Dedifferentiated amniotic fluid mesenchymal stem cell (primary cell): Measurements from ENCODE around the gene DNAJC8.

ENCODE experiments used
- DNase-seq: peaks from one replicate; pipeline ENCODE4 v3.0.0-alpha.2; 2016; ENCODE audit errors: extremely low spot score

Gene DNAJC8

DNA sequence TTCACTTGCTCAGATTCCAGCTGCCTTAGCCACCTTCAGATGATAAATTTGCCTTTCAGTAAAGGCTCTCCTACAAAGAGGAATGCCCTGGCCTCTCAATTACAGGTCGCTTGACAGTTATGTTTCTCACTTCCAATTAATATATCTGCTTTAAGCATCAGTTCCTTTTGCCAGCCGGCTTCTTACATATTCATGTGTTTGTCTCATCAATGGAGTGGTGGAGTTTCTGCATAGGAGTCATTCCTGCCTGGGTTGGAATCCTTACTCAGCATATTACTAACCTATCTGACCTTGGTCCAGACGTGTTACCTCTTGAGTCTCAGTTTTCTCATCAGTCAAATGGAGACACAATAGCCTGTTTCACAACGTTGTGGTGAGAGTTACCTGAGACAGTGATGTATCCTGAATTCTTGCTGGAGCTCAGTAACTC, 17.1 kb upstream of the DNAJC8 start:
- no peak for DNase-seq

DNA sequence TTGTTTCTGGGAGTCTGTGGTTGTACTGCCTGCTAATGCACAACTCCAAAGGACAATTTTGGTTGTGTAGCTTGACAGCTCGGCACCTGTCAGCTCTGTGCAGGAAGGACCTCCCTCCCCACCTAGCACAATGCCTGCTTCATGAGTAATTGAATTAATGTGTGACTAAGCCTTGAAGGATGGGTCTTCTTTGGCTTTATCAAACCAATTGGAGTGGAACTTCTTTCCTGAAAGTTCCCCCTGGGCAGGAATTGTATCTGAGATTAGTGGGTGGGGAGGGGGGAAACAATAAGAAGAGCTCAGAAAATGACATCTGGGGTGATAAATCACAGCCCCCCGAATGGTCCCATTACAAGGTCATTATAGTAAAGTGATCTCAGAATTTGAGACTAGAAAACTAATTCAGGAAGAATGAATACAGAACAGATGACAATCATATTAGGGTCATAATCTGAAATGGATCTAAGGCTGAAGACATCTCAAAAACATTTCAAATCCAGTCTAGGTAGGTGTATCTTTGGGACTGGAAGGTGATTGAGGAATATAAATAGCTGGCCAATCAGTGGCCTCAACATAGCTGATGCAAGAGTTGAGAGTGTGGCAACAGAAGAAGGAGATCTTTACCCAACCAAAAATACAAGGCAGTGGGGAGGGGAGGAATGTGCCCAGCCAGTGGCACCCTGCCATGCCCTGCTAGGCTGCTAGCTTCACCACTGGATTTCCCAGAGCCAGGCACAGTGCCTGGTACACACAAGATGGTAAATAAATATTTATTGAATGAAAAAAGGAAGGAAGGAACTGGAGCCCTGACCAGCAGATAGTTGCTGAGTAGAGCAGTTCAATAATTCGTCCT, 16.4 kb upstream of the DNAJC8 start:
- peak; percentile 60 for DNase-seq

DNA sequence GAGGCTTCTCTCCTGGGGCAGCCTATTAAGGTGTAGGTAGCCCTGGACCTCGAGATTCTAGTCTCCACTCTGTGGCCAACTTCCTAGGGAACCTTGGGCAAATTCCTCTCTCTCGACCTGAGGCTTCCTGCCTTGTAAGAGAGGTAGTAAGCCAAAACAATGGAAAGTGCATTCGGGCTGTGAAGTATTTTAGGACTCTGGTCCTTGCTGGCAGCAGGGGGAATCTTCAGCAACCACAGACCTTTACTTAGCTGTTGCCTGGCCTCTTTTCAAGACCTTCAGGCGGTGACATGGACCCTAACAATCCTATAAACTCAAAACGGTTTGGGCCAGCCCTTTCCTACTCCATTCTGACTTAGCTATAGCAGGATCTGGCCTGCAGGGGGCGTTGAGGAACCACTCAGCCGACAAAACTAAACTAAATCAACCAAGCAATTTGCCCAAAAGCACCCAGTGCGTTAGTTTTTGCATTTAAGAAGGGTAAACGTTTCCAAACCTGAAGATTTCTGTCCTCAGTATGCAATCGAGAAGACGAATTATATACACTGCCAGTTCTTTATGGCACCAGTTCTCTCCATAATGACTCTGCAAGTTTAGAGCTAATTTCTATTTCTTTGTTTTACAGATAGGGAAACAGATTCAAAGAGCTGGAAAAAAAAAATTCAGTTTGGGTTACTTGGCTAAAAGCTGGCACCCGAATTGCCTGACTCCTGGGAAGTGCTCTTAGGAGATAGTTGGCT, 15.6 kb upstream of the DNAJC8 start:
- DNase-seq = peak; percentile 86

DNA sequence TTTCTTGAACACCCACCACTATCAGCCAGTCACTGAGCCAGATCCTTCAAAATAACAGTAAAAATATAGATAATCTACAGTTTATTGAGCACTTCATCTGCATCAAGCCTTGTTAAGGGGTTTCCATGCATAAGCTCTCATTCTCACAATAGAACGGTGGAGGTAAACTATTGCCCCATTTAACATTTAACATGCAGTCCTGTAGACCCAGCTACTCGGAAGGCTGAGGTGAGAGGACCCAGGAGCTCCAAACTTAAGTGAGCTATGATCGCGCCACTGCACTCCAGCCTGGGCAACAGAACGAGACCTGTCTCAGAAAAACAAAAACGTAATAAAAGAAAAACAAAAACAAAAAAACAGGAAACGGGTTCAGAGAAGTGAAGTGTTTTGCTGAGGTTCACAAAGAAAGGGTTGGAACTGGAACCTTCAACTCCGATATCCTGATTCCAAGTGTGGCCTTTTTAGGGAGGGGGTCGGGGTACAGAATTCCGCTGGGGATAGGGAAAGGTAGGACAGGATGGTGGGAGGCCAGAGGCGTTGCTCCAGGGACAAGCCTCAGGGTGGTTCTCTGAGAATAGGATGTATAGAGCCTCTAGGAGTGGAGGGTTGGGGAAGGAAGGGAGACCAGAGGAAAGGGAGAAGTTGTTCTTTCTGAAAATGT, 14.9 kb upstream of the DNAJC8 start:
- DNase-seq = no peak

DNA sequence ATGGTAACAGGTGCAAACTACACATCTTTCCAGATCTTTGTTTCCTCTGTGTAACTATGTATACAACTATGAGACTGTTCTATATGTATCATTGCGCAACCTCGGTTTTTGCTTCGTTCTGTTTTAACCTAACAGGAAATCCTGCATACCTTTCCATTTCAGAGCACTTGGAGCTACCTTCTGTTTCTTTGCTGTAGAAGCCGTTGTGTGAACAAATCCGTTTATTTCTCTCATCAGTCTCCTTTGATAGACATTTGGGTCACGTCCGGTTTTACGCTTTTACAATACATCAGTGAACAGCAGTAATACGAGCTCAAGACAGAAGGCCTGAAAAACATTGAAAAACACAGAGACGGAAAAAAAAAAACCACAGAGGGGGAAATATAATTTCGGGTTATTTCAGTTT, 13.6 kb upstream of the DNAJC8 start:
- no peak for DNase-seq

DNA sequence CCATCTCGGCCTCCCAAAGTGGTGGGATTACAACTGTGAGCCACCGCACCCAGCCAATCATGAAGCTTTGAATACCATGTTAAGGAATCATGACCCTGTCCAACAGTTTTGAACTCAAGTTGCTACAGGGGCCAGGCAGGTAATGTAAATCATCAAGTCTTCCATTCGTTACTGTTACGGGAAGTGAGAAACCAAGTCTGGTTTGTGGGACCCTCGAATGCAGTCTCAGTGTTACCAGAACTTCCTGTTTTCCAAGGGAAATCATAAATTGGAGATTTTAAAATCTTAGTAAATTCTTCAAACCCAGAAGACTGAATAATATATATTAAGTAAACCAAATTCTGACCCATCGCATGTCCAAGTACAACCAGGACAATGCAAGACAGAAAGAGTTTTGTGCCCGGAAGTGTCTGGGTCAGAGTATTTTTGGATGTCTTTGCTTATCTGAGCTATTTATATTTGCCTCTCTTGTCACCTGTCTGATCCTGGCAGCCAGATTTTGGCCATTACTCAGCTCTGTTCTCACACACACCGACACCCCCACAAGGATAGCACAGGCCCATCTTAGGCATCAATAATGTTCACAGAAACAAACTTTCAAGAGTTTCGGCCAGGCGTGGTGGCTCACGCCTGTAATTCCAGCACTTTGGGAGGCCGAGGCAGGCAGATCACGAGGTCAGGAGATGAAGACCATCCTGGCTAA, 11.9 kb upstream of the DNAJC8 start:
- DNase-seq = no peak

DNA sequence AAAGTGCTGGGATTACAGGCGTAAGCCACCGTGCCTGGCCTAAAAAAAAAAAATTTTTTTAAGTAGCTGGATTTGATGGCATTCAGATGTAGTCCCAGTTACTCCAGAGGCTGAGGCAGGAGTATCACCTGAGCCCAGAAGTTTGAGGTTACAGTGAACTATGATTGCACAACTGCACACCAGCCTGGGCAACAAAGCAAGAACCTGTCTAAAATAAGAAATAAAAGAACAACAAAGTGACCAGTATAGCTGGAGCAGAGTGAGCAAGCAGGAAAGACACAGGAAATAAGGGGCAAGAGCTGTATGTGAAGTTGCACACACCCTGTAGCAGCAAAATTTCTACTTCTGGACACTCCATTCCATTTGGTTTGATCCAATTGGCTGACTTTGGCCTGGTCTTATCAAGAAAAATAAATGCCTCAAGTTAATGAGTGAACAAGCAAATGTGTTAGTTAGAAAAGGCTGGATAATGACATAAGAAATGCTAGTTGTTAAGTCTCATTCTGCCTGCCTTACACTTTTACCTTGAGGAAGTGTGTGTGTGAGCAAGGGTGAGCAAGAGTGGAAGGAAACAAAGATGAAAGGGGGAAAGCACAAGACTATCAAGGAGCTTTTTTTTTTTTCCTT, 11.0 kb upstream of the DNAJC8 start:
- no peak for DNase-seq

DNA sequence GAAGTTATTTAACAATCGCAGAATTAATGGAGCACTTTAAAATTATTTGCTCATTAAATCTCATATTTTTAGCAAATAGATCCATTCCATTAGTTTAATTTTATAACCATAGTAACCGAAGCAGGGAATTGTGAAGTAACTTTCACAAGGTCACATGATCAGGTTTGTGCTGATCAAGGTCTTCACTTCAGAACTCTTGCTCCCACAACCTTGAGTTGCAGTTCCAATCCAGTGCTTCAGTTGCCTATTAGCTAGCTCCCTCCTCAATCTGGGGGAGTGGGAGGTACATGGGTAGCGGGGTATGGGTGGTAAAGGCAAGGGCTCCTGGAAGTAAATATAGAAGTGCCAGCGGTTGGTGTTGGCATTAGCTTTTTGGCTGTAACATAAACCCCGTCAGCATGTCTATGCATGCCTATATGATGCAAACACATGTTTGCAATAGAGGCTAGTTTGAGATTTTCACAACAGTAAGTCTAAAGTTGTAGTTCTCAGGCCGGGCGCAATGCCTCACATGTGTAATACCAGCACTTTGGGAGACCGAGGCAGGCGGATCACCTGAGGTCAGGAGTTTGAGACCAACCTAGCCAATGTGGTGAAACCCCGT, 8.9 kb upstream of the DNAJC8 start:
- DNase-seq = no peak

DNA sequence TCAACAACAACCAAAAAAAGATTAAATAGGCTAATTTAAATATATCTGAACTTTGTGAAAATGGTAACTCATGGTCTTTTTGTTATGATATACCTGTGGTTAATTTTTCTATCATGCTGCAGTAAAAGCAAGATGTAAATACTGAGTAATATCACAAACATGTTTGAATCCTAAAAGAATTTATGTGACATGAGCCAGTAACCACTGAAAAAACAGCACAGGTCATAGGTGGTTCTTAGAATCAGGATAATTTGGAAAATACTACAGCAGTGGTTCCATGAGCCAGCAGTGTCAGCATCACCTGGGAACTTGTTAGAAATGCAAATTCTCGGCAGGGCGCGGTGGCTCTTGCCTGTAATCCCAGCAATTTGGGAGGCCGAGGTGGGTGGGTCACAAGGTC, 7.2 kb upstream of the DNAJC8 start:
- no peak for DNase-seq

DNA sequence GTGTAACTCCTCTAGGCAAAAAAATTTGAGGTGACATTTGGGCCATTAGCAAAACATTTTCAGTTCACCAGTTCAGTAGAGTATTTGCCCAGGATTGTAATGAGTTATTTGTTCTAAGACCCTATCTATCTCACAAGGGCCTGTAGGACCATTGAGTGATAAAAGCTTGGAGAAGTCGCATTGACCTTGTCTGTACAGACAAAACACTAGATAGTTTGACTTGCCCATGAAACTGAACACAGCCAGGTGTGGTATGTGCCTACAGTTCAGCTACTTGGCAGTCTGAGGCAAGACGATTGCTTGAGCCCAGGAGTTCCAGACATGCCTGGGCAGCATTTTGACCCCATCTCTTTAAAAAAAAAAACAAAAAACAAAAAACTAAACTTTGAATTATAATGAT, 6.2 kb upstream of the DNAJC8 start:
- DNase-seq = no peak

DNA sequence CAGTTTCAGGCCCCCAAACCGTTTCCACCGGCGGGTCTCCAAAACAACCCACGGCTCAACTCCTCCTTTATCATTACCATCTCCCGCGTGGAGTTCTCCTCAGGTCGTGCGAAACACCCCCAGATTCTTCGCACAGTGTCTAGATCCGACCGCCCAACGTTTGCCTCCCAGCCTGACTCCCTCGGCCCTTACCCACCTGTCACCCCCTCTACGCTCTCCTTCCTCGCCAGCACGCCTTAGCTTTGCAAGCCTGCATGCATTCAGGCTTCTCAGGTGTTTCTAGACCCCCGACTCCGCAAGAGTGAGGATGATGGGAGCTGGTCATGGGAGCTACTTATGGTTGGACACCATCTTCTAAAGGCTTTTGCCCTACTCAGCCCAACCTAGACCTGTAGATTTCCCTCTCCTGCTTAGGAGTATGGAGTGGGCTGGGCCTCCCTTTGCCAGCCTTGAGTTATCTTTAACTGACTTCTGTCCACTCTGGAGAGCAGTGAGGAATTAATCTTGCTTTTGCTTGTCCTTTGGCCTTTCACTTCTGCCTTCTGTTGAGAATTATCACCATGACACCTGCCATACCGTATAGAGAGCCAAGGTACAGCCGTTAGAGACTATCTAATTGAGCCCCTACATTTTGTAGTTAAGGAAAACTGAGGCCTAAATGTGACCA, 4.0 kb upstream of the DNAJC8 start:
- DNase-seq = no peak

DNA sequence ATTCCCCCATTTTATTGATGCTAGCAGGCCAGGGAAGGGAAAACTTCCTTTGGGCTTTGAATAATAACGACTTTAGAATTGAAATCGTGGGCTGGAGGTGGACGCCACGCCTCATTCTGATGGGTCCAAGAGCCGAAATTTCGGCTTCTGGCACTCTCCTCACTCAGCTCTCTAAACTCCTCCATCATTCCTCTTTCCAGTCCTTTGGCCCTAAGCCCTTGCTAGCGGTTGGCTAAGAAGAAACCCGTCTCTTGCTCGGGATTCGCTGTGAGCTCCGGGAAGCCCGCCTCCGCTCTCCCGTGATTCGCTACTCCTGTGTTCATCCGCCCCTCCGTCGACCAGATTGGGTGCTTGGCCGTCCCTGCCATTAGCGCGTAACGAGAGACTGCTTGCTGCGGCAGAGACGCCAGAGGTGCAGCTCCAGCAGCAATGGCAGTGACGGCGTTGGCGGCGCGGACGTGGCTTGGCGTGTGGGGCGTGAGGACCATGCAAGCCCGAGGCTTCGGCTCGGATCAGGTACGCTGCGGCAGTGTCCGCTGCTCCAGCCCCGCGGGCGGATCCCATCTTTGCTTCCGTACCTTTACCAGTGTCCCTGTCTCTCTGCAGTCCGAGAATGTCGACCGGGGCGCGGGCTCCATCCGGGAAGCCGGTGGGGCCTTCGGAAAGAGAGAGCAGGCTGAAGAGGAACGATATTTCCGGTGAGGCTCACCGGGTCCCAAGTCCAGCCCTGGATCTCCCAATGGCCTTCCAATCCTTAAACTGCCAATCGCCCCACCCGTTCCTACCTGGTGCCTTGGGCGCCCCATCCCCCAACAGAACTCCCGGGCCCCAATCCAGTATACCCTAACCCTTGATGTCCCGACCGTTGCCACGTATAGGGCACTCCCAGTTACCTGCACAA, 3.2 kb upstream of the DNAJC8 start, which contains the start of gene ATP5IF1:
Gene ATP5IF1, plus strand, starts transcription at position 370 of the 901 bp plus-strand sequence. Its CDS starts 60 bp downstream, at position 430.
- DNase-seq = peak; percentile 99

DNA sequence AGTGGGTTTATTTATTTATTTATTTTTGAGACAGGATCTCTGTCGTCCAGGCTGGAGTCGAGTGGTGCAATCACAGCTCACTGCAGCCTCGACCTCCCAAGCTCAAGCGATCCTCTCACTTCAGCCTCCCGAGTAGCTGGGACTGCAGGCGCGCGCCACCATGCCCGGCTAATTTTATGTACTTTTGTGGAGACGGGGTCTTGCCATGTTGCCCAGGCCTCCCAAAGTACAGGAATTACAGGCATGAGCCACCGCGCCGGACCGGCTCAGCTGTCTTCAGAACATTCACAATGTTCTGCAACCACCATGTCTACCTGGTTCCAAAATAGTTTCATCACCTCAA, 406 bp upstream of the DNAJC8 start:
- no peak for DNase-seq

DNA sequence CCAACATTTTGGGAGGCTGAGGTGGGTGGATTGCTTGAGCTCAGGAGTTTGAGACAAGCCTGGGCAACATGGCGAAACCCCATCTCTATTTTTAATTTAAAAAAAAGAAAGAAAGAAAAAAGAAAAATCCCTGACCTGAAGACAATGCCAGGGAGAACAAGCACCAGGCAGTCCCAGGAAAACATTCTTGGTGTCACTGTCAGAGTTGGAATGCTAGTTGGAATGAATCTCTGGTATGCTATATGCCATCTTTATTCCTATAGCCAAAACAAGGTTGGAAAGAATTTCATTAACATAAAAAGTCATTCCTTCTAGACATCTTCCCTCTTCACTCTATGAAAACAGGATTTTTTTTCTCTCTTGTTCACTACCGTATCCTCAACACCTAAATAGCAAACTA, 2.8 kb downstream of the DNAJC8 start:
- no peak for DNase-seq

DNA sequence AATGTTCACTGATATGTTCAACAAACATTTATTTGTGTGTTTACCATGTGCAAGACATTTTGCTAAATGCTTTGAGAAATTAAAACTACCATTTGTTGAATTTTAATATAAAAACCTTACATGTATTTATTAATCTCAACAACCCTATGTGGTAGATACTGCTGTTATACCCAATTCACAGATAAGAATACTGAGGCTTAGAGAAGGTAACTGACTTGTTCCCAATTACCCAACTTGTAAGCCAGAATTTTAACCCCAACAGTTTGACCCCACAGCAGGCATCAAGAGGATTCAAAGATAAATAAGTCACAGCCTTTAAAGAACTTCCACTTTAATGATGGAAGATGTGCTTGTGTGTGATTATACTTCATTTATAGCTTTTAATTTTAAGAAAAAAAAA, 3.7 kb downstream of the DNAJC8 start:
- DNase-seq = no peak

DNA sequence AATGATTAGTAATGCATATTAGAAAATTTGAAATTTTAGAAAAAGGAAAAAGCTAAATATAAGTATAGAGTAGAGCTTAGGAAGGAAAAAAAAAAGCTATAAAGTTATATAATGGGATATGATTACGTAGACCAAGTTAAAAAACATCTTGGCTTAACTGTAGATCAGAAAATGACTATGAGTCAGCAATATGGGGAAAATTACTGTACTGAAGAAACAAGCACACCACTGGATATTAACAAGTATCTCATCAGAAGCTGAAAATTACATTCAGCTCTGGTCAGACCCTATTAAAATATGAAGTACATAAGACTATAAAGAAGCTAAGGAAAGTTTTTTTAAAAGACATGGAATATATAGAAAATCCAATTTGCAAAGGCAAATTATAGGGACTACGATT, 19.5 kb downstream of the DNAJC8 start:
- no peak for DNase-seq

DNA sequence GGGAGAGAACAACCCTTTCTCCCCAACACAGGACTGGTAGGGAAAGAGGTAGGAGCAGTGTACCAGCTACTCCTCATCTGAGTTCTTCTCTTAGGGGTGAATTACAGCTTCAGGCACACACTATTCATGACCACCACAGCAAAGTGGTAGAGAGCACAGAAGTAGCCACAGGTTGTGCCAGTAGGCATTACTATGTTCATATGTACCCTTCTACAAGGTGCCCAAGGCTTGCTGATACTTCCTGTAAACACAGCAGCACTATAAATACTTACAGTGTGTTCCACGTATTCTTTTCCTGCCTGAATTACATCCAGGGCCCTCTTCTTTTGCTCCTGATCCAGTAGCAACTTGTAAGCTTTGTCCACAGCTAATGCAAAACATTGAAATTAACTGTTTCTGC, 23.1 kb downstream of the DNAJC8 start:
- DNase-seq = no peak

DNA sequence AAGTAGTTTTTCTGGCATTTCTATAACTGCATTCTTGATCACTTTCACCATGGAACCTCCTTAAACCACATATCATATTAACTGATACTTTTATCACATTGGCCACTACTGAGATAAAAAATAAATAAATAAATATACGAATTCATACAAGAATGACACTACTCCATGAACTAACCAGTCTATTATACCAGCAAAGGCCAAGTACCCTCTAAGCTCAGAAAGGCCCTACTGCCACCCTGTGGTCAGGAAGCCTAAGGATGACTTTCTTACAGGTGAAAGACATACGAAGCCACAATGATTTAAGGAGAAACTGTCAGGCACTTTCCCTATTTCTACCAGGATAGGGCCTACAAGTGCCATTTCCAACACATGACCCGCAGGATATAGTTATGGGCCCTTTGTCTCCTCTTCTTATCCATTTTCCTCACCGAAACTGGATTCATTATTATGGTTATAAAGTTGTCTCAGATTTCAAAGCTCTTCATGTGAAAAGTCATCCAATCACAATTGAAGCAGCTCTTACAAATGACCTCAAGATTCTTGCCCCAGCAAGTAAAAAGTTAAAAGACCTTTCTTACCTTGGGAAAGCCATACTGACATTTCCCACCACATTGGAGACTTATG, 23.9 kb downstream of the DNAJC8 start:
- peak; percentile 55 for DNase-seq

DNA sequence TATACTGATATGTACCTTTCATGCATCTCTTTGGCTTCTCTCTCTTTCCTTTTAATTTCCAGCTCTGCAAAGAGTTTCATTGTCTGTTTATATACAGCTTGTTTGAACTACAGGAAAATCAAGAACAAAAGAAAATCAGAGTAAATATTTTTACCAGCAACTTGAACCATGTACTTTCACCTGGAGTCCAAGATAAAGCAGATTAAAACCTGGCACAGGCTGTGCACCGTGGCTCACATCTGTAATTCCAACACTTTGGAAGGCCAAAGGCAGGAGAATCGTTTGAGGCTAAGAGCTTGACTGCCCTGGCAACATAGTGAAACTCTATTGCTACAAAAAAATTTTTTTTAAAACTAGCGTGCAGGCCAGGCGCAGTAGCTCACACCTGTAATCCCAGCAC, 27.6 kb downstream of the DNAJC8 start:
- no peak for DNase-seq
